Activated naive CD8-positive, alpha-beta T cell treated with anti-CD3 and anti-CD28 coated beads, Interleukin-2, amount 10 ng/mL, durations not matched to agents 7 days and 5 days (primary cell): ENCODE data around the gene PRKD3. TPM values are rescaled to one million over a fixed set of nuclear protein-coding genes. Genes with fewer than 3 reads are reported as not detected.

Source experiments
- ATAC-seq: fragments of 150-1000 bp; cut with Tn5 transposase; one replicate; pipeline ENCODE4 v1.10.0; 2021; ENCODE audit warnings: low read depth, moderate library complexity
- POLR2A ChIA-PET: fragments of 350-600 bp; sonication (Branson Sonifier 250); formaldehyde crosslinking; loops from one replicate; lab custom pipeline; 2021; ENCODE audit warnings: antibody characterized with exemption; lab: Charles Lee
- DNase-seq: peaks from one replicate; pipeline ENCODE4 v3.0.0; 2021
- H3K27ac Mint-ChIP-seq: one replicate; pipeline ENCODE4 v1.8.0; 2022; ENCODE audit warnings: mild to moderate bottlenecking, mixed read lengths
- H3K27me3 Mint-ChIP-seq: one replicate; pipeline ENCODE4 v1.8.0; 2022; ENCODE audit warnings: mild to moderate bottlenecking, moderate library complexity, mixed read lengths
- H3K36me3 Mint-ChIP-seq: one replicate; pipeline ENCODE4 v1.8.0; 2021; ENCODE audit warnings: mild to moderate bottlenecking, mixed read lengths
- H3K4me1 Mint-ChIP-seq: one replicate; pipeline ENCODE4 v1.8.0; 2021; ENCODE audit warnings: mixed read lengths
- H3K4me3 Mint-ChIP-seq: one replicate; pipeline ENCODE4 v1.8.0; 2022; ENCODE audit warnings: mild to moderate bottlenecking, moderate library complexity, mixed read lengths
- H3K9me3 Mint-ChIP-seq: one replicate; pipeline ENCODE4 v1.8.0; 2021; ENCODE audit warnings: mixed read lengths
- total RNA-seq, 2 experiments: library from RNA; stranded (reverse); gene quantifications; one replicate each; pipeline ENCODE4 v1.2.3, GENCODE V29; 2021

The PRKD3 gene
- total RNA-seq, 2 experiments from 2014 or later, result 25.0 to 31.3 TPM

DNA sequence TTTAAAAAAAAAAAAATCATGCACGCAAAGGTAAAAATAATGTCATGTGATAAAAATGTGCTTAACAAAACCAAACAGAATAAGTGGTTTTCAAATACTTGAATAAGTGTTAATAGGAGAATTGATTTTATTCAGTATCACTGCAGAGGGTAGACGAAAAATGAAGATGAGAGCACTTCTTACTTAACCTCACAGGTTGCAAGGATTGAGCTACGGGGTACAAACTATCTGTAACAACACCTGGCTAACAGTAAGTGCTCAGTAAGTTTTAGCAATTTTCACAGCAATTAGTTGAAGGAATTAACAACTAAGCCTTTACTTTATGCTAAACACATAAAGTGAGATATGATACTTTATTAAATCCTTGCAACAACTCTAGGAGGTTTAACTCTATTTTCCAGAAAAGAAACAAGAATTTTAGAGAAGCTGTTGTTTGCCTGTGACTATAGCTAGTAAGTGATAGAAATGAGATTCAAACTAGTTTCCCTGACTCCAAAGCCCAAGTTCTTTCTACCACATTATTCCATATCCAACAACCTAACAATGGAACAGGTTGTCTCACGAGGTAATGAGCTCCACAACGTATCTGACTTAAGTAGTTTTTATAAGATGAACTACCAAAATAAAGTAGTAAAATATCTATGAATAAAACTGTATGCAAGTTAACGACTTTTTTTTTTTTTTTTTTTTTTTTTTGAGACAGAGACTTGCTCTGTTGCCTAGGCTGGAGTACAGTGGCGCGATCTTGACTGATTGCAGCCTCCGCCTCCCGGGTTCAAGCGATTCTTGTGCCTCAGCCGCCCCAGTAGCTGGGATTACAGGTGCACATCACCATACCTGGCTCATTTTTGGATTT is 4.7 kb downstream of the PRKD3 start:
- POLR2A ChIA-PET, result no interaction called here
- ATAC-seq (no peak), DNase-seq (no peak)
- H3K4me1 Mint-ChIP-seq, result peaks cover 30% of the 10 kb centered on the region
- peaks cover 12% of the 10 kb centered on the region for H3K36me3 Mint-ChIP-seq
- H3K27me3 Mint-ChIP-seq, result peaks cover 7% of the 10 kb centered on the region
- no peaks in the 10 kb centered on the region for H3K9me3 Mint-ChIP-seq
- no peak overlapping the region for H3K4me3 Mint-ChIP-seq
- no peak overlapping the region for H3K27ac Mint-ChIP-seq

DNA sequence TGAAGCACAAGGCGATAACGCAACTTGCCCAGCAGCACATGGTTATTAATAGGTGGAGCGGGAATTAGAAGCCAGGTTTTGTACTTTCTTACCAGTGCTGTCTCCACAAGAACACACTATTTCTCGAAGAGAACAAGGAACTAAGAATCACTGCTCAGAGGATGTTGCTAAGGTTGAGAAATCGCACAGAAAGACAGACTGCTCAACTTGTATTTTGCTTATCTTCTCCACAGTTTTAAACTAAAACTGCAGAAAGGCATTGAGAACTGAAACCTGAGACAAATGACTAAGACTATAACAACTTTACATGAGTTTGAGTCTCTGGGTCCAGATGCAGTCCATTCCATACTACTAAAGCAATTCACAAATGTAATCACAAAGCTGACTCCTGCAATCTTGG is 6.2 kb downstream of the PRKD3 start:
- Mint-ChIP-seq H3K36me3 (peaks cover 8% of the 10 kb centered on the region), H3K27ac (no peak overlapping the region), H3K4me3 (no peak overlapping the region), H3K9me3 (no peaks in the 10 kb centered on the region), H3K4me1 (peaks cover 23% of the 10 kb centered on the region), H3K27me3 (no peaks in the 10 kb centered on the region)
- POLR2A ChIA-PET, result interaction anchor here (1.2 kb wide), 1 partner anchor 14 kb away, joined by 4 read pairs; no protein-coding TSS in a partner anchor
- no peak for DNase-seq
- ATAC-seq, result no peak

DNA sequence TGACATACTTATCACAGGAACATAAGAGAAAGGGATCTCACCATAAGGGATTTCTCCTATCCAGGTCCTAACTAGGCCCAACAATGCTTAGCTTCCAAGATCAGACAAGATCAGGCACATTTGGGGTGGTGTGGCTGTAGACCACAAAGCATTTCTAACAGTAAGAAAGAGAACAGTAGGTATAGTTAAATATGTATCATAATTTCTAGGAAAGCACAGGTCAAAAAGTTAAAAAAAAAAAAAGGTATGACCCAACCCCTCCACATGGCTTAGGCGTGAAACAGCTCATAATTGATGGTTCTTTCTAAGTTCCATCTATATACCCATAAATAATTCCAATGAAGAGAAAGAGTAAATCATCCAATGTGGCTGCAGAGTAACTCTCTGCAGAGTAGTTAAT is 6.9 kb downstream of the PRKD3 start:
- ATAC-seq, result no peak
- H3K36me3 Mint-ChIP-seq, result peaks cover 8% of the 10 kb centered on the region
- POLR2A ChIA-PET, result interaction anchor here (1.2 kb wide), 1 partner anchor 13 kb away, joined by 4 read pairs; no protein-coding TSS in a partner anchor
- no peak overlapping the region for H3K4me3 Mint-ChIP-seq
- H3K27me3 Mint-ChIP-seq, result no peaks in the 10 kb centered on the region
- peaks cover 20% of the 10 kb centered on the region for H3K4me1 Mint-ChIP-seq
- no peak for DNase-seq
- H3K27ac Mint-ChIP-seq, result no peak overlapping the region
- no peaks in the 10 kb centered on the region for H3K9me3 Mint-ChIP-seq

DNA sequence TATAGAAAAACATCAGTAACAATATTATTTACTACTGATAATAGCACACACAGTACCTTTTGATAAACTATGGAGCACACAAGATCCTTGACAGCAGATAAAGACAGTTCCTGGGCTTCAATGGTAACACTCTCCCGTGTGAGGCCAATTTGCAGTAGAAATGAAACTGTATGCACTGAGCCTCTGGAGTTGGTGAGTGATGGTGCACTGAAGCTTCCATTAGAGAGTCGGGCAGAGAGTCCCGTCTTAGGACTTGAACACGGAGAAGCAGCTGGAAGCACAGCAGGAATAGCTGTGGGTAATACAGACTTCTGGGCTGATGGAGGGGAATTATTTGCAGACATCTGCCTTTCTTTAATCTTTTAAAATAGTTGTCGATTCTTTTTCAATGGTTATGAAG is 8.5 kb downstream of the PRKD3 start:
- DNase-seq, result no peak
- Mint-ChIP-seq H3K27me3 (no peaks in the 10 kb centered on the region), H3K36me3 (peaks cover 8% of the 10 kb centered on the region), H3K9me3 (no peaks in the 10 kb centered on the region), H3K4me1 (peaks cover 11% of the 10 kb centered on the region), H3K27ac (no peak overlapping the region), H3K4me3 (no peak overlapping the region)
- ATAC-seq, result no peak
- POLR2A ChIA-PET, result no interaction called here

DNA sequence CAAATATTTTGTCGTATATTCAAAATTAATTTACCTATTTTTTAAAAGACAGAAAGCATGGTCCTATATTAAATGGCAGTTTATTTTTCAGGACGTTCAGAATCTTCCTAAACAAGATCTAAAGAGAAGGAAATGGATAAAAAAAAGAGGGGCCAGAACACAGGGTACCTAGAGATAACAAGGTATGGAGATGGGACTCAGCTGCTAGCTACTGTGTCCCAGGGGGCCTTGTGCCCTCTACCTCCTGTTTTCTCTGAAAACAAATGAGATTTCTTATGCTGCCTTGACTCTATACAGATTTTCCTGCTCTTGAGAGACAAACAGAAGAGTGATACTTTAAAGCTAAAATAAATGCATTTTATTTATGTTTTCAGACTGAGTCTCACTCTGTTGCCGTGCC is 9.3 kb downstream of the PRKD3 start:
- H3K27ac Mint-ChIP-seq, result no peak overlapping the region
- POLR2A ChIA-PET, result no interaction called here
- H3K4me3 Mint-ChIP-seq, result no peak overlapping the region
- peaks cover 11% of the 10 kb centered on the region for H3K4me1 Mint-ChIP-seq
- H3K9me3 Mint-ChIP-seq, result no peaks in the 10 kb centered on the region
- no peak for ATAC-seq
- no peaks in the 10 kb centered on the region for H3K27me3 Mint-ChIP-seq
- DNase-seq, result no peak
- H3K36me3 Mint-ChIP-seq, result peaks cover 8% of the 10 kb centered on the region

DNA sequence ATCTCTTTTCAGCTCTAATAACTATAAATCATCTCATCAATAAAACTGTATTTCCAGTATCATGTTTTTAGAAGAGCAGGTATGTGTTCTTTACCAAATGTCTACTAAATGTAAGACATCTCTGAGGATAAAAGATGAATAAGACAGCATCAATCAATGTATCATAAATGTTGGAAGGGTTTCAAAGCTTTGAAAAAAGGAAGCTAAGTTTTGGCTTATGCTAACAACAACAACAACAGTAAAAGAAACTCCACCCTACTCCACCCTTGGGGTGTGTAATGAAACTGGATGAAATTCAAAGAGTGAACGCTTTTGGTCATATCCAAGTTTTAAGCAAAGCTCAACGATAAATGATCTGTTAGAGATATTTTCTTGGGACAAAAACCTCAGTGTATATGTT is 17.1 kb downstream of the PRKD3 start:
- no peak for DNase-seq
- POLR2A ChIA-PET, result no interaction called here
- H3K9me3 Mint-ChIP-seq, result no peaks in the 10 kb centered on the region
- H3K4me3 Mint-ChIP-seq, result no peak overlapping the region
- no peak overlapping the region for H3K27ac Mint-ChIP-seq
- ATAC-seq, result no peak
- H3K36me3 Mint-ChIP-seq, result peaks cover 3% of the 10 kb centered on the region
- H3K27me3 Mint-ChIP-seq, result no peaks in the 10 kb centered on the region
- H3K4me1 Mint-ChIP-seq, result no peaks in the 10 kb centered on the region

DNA sequence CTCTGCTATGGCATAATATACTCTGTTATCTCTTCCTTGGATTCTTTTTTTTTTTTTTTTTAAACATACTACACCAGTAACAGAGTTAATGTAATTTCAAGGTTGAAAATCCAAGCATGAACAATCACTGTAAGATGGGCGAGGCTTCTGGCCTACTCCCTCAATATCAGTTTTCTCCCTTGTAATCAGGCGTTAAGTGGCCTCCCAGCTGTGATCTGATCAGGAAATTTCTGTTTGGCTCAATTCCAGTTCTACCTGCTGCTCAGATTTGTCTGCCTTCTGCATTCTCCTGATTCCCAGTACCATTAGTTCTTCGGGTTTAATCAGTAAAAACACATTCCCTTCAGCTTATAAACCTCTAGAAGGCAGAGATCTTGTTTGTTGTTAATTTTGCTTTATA is 18.6 kb downstream of the PRKD3 start:
- DNase-seq (no peak), ATAC-seq (no peak)
- no peaks in the 10 kb centered on the region for H3K4me1 Mint-ChIP-seq
- POLR2A ChIA-PET, result no interaction called here
- peaks cover 3% of the 10 kb centered on the region for H3K36me3 Mint-ChIP-seq
- H3K27me3 Mint-ChIP-seq, result no peaks in the 10 kb centered on the region
- H3K4me3 Mint-ChIP-seq, result no peak overlapping the region
- no peaks in the 10 kb centered on the region for H3K9me3 Mint-ChIP-seq
- H3K27ac Mint-ChIP-seq, result no peak overlapping the region

DNA sequence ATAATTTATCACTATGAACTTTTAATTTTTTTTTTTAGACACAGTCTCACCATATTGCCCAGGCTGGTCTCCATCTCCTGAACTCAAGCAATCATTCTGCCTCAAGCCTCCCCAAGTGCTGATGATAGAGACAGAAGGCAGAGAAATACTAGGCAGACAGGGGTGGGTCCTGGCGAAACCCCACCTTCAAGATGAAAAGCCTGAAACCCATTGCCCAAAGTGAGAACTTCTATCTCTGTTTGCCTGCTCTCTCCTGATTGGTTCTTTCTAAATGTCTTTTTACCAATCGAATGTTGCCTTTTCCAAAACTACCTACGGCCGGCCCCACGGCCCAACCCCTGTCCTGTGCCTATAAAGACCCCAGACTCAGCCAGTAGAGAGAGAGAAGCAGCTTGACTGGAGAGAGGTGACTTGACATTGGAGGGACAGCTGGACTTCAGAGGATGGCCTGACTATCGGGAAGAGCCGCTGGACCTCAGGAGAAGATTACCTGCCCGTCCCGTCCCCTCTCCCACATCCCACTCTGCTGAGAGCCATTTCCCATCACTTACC is 21.9 kb downstream of the PRKD3 start:
- Mint-ChIP-seq H3K9me3 (no peaks in the 10 kb centered on the region), H3K27me3 (no peaks in the 10 kb centered on the region), H3K27ac (no peak overlapping the region), H3K36me3 (peaks cover 4% of the 10 kb centered on the region), H3K4me3 (no peak overlapping the region), H3K4me1 (no peaks in the 10 kb centered on the region)
- ATAC-seq (no peak), DNase-seq (no peak)
- POLR2A ChIA-PET, result no interaction called here

DNA sequence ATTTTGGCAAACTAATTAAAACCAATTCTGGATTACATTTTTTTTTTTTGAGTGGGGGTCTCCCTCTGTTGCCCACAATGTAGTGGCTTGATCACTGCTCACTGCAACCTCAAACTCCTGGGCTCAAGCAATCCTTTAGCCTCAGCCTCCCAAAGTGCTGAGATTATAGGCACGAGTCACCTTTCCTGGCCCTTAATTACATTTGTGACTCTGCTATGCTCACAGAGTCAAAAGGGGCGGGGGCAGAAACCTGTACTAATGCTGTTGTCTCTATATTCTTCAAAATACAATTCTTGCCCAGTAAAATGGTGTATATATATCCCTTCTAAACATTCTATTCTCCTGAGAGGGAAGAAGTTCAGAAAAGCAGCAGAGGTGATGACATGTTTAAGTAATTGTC is 23.2 kb downstream of the PRKD3 start:
- ATAC-seq (no peak), DNase-seq (no peak)
- Mint-ChIP-seq H3K9me3 (no peaks in the 10 kb centered on the region), H3K36me3 (peaks cover 4% of the 10 kb centered on the region), H3K4me3 (no peak overlapping the region), H3K27ac (no peak overlapping the region), H3K4me1 (no peaks in the 10 kb centered on the region), H3K27me3 (no peaks in the 10 kb centered on the region)
- POLR2A ChIA-PET, result interaction anchor here (0.7 kb wide), 1 partner anchor 89 kb away, joined by 3 read pairs; no protein-coding TSS in a partner anchor

DNA sequence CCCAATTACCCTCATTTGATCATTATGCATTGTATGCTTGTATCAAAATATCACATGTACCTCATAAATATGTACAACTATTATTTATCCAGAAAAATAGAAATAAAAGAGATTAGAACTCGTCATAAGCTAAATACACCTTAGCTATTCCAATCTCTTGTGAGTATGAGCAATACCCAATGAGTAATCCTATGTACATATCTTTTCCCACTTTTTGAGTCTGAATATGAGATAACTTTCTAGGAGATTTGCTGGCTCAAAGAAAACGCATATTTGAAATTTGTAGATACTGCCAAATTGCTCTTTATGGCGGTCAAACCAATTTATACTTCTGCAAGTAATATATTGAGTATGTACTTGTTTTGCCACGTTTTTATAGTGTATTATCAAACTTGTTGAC is 24.1 kb downstream of the PRKD3 start:
- POLR2A ChIA-PET, result interaction anchor here (0.7 kb wide), 1 partner anchor 90 kb away, joined by 3 read pairs; no protein-coding TSS in a partner anchor
- no peak overlapping the region for H3K4me3 Mint-ChIP-seq
- DNase-seq (no peak), ATAC-seq (no peak)
- peaks cover 4% of the 10 kb centered on the region for H3K36me3 Mint-ChIP-seq
- H3K27me3 Mint-ChIP-seq, result no peaks in the 10 kb centered on the region
- H3K27ac Mint-ChIP-seq, result no peak overlapping the region
- peaks cover 1% of the 10 kb centered on the region for H3K4me1 Mint-ChIP-seq
- H3K9me3 Mint-ChIP-seq, result no peaks in the 10 kb centered on the region

DNA sequence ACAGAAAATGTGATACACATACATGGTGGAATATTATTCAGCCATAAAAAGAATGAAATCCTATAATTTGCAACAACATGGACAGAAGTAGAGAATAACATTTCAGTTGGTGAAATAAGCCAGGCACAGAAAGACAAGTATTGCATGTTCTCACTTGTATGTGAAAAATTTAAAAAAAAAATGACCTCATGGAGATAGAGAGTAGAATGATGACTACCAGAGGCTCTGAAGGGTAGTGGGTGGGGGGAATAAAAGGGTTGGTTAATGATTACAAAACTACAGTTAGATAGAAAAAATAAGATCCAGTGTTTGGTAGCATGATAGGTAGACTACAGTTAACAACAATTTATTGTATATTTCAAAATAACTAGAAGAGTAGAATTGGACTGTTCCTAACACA is 24.5 kb downstream of the PRKD3 start:
- Mint-ChIP-seq H3K4me1 (peaks cover 1% of the 10 kb centered on the region), H3K9me3 (no peaks in the 10 kb centered on the region), H3K36me3 (peaks cover 2% of the 10 kb centered on the region), H3K27ac (no peak overlapping the region), H3K4me3 (no peak overlapping the region), H3K27me3 (no peaks in the 10 kb centered on the region)
- ATAC-seq (no peak), DNase-seq (no peak)
- POLR2A ChIA-PET, result interaction anchor here (0.7 kb wide), 1 partner anchor 49 kb away, joined by 4 read pairs; no protein-coding TSS in a partner anchor

DNA sequence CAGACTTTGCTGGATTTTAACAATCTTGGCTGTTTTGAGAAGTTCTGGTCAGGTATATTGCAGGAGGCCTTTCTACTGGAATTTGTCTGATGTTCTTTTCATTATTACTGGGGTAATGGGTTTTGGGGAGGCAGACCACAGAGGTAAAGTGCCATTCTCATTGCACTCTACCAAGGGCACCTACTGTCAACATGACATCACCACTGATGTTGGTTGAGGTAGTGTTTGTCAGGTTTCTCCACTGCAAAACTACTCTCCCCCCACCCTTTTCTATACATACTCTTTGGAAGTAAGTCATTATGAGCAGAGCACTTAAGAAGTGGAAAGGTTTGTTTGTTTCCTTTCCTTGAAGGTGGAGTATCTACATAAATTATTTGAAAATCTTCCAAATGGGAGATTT is 27.0 kb downstream of the PRKD3 start:
- ATAC-seq, result no peak
- no peaks in the 10 kb centered on the region for H3K9me3 Mint-ChIP-seq

DNA sequence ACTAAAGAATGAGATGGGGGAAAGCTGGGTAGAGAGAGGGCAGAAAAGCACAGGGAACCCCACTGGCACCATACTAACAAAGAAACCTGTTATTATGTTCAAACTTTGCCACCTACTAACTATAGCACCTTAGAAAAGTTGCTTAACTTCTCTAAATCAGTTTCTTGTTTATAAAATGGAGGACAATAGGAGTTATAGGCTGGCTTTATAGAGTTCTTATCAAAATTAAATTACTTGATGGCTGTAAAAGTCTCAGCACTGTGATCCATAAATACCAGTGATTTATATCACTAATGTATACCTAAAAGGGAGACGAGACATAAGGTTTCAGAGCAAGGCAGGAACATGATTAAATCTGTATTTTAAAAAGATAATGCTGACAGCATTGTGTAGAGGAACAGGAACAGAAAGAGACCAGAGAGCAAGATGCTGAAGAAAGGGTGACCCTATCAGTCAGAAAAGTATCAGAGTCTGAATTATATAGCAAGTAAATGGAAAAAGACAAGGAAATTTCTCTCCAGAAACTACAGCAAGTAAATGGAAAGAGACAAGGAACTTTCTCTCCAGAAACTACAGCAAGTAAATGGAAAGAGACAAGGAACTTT is 29.1 kb downstream of the PRKD3 start:
- H3K27me3 Mint-ChIP-seq, result no peaks in the 10 kb centered on the region
- DNase-seq (no peak), ATAC-seq (no peak)
- H3K4me3 Mint-ChIP-seq, result no peak overlapping the region
- POLR2A ChIA-PET, result no interaction called here
- H3K27ac Mint-ChIP-seq, result no peak overlapping the region
- no peaks in the 10 kb centered on the region for H3K9me3 Mint-ChIP-seq
- H3K36me3 Mint-ChIP-seq, result peaks cover 9% of the 10 kb centered on the region
- H3K4me1 Mint-ChIP-seq, result peaks cover 3% of the 10 kb centered on the region

More for the DNA sequence above, 27.0 kb downstream of the PRKD3 start:
- no peak overlapping the region for H3K4me3 Mint-ChIP-seq
- no peaks in the 10 kb centered on the region for H3K27me3 Mint-ChIP-seq
- peaks cover 1% of the 10 kb centered on the region for H3K4me1 Mint-ChIP-seq
- POLR2A ChIA-PET, result no interaction called here
- no peak for DNase-seq
- H3K36me3 Mint-ChIP-seq, result peaks cover 2% of the 10 kb centered on the region
- H3K27ac Mint-ChIP-seq, result no peak overlapping the region
